Vagina (tissue), 2 donors: ENCODE results near the gene FOXP4. TPM values are rescaled to one million over a fixed set of nuclear protein-coding genes. Genes with fewer than 3 reads are reported as not detected.

Experiments
- DNase-seq, 2 donors: peaks; one replicate each; pipeline ENCODE4 v3.0.0-alpha.2; 2017; ENCODE audit errors: extremely low spot score in 2 of 2
- H3K27ac ChIP-seq: fragments of 200-600 bp; sonication (generic); one replicate; pipeline ENCODE4 v1.5.1; 2019
- H3K27me3 ChIP-seq: fragments of 200-600 bp; sonication (generic); one replicate; pipeline ENCODE4 v1.5.1; 2019
- H3K36me3 ChIP-seq, 2 donors: fragments of 200-600 bp; sonication (generic); one replicate each; pipeline ENCODE4 v1.5.1; 2017 to 2019
- H3K4me1 ChIP-seq: fragments of 200-600 bp; sonication (generic); one replicate; pipeline ENCODE4 v1.5.1; 2019
- H3K4me3 ChIP-seq, 2 donors: fragments of 200-600 bp; sonication (generic); 1 replicate in 1 of 2; 2 replicates in 1 of 2; pipeline ENCODE4 v1.5.1; 2016 to 2019
- H3K9me3 ChIP-seq: fragments of 200-600 bp; sonication (generic); one replicate; pipeline ENCODE4 v1.5.1; 2019
- CTCF ChIP-seq, 3 experiments: fragments of 450-650 bp in 2 of 3; fragments of 200-600 bp in 1 of 3; sonication (generic) in 1 of 3; IDR thresholded peaks; one replicate each; pipeline ENCODE4 v1.5.1; 2017 to 2019; ENCODE audit warnings: antibody characterized with exemption in 3 of 3, mild to moderate bottlenecking in 2 of 3, moderate library complexity in 2 of 3
- POLR2A ChIP-seq, 2 donors: fragments of 450-650 bp; IDR thresholded peaks; one replicate each; pipeline ENCODE4 v1.6.1; 2017; ENCODE audit warnings: antibody characterized with exemption in 2 of 2, mild to moderate bottlenecking in 2 of 2, moderate library complexity in 2 of 2
- POLR2AphosphoS5 ChIP-seq, 2 donors: sonication (generic); formaldehyde crosslinking; IDR thresholded peaks; one replicate each; pipeline ENCODE4 v1.9.0; 2017; ENCODE audit warnings: antibody characterized with exemption in 2 of 2, mild to moderate bottlenecking in 2 of 2, low read depth in 1 of 2; ENCODE audit not compliant: insufficient read depth in 1 of 2
- intact Hi-C: fragments of 100-400 bp; cut with DNase I; formaldehyde crosslinking; loops from one replicate; pipeline ENCODE4 v1.15.1; 2023
- total RNA-seq: library from RNA; depleted of rRNA; stranded (reverse); fragments of >200 nt; gene quantifications from one replicate; pipeline ENCODE4 v1.2.3, GENCODE V29; 2016

Gene FOXP4
- total RNA-seq, 1 donor from 2014 or later, result 7.4 TPM

- H3K27ac ChIP-seq, result no peak overlapping the region
- TF ChIP-seq CTCF (IDR thresholded peaks at IDR 0.05) (no peak), POLR2A (IDR thresholded peaks at IDR 0.05) (no peak), POLR2AphosphoS5 (IDR thresholded peaks at IDR 0.05; ENCODE audit: insufficient read depth in 1 of 2, low read depth in 1 of 2) (no peak)
- no peaks in the 10 kb centered on the region for H3K27me3 ChIP-seq
- H3K9me3 ChIP-seq, result no peaks in the 10 kb centered on the region
- intact Hi-C loops, result no loop called here
- no peaks in the 10 kb centered on the region for H3K4me1 ChIP-seq
- H3K36me3 ChIP-seq, result no peaks in the 10 kb centered on the region
- no peak for DNase-seq
- H3K4me3 ChIP-seq, result no peak overlapping the region
Measured at GRCh38 chr6:41539204-41539603, 7.0 kb upstream of the FOXP4 start.

- no peak for DNase-seq
- Histone ChIP-seq H3K4me3 (no peak overlapping the region), H3K27me3 (no peaks in the 10 kb centered on the region), H3K36me3 (no peaks in the 10 kb centered on the region), H3K9me3 (no peaks in the 10 kb centered on the region), H3K27ac (no peak overlapping the region), H3K4me1 (peaks cover 11% of the 10 kb centered on the region)
- TF ChIP-seq CTCF (IDR thresholded peaks at IDR 0.05) (no peak), POLR2A (IDR thresholded peaks at IDR 0.05) (no peak), POLR2AphosphoS5 (IDR thresholded peaks at IDR 0.05; ENCODE audit: insufficient read depth in 1 of 2, low read depth in 1 of 2) (no peak)
- intact Hi-C loops, result no loop called here
Measured at GRCh38 chr6:41541364-41541763, 4.8 kb upstream of the FOXP4 start.

- Histone ChIP-seq H3K27me3 (no peaks in the 10 kb centered on the region), H3K4me1 (peaks cover 19% of the 10 kb centered on the region), H3K4me3 (no peak overlapping the region), H3K27ac (no peak overlapping the region), H3K36me3 (no peaks in the 10 kb centered on the region), H3K9me3 (no peaks in the 10 kb centered on the region)
- no peak for DNase-seq
- TF ChIP-seq POLR2AphosphoS5 (IDR thresholded peaks at IDR 0.05; ENCODE audit: insufficient read depth in 1 of 2, low read depth in 1 of 2) (no peak), CTCF (IDR thresholded peaks at IDR 0.05) (no peak), POLR2A (IDR thresholded peaks at IDR 0.05) (no peak)
- intact Hi-C loops, result no loop called here
Measured at GRCh38 chr6:41543087-41543486, 3.1 kb upstream of the FOXP4 start.

- H3K27me3 ChIP-seq, result no peaks in the 10 kb centered on the region
Measured at GRCh38 chr6:41545247-41545702, 906 bp upstream of the FOXP4 start.

GRCh38 chr6:41546475-41546865 is 289 bp downstream of the FOXP4 start:
- peak overlapping the region; percentile 62 to 98 for H3K4me3 ChIP-seq
- TF ChIP-seq CTCF (IDR thresholded peaks at IDR 0.05), result no peak
- peak in 1 of 2 donors; percentile 10 for TF ChIP-seq POLR2A (IDR thresholded peaks at IDR 0.05)
- peaks cover 28% of the 10 kb centered on the region for H3K4me1 ChIP-seq
- no peaks in the 10 kb centered on the region for H3K9me3 ChIP-seq
- intact Hi-C loops, result loop anchor here (1.0 kb wide), 1 partner anchor 41 kb away; no protein-coding TSS in a partner anchor
- H3K36me3 ChIP-seq, result no peaks in the 10 kb centered on the region
- no peaks in the 10 kb centered on the region for H3K27me3 ChIP-seq
- peak overlapping the region; percentile 69 for H3K27ac ChIP-seq
- DNase-seq, result no peak

More at GRCh38 chr6:41545247-41545702, 906 bp upstream of the FOXP4 start:
- TF ChIP-seq POLR2A (IDR thresholded peaks at IDR 0.05), result no peak
- Histone ChIP-seq H3K27ac (peak overlapping the region; percentile 69), H3K4me3 (peak overlapping the region; percentile 62 to 98), H3K4me1 (peaks cover 28% of the 10 kb centered on the region), H3K36me3 (no peaks in the 10 kb centered on the region), H3K9me3 (no peaks in the 10 kb centered on the region)
- intact Hi-C loops, result no loop called here
- no peak for DNase-seq
